HEK293 (cell line): ENCODE data around the gene PTRH1.

Experiments
- CTCF ChIA-PET: fragments of 350-600 bp; formaldehyde crosslinking; extraction: SDS; loops from one replicate; lab custom pipeline; 2021; ENCODE audit warnings: antibody characterized with exemption; lab: Yijun Ruan, JAX
- POLR2A ChIA-PET: fragments of 300-600 bp; formaldehyde crosslinking; extraction: SDS; loops from one replicate; lab custom pipeline; 2020; ENCODE audit warnings: antibody characterized with exemption, inconsistent platforms; lab: Yijun Ruan, JAX
- H3K27ac ChIP-seq: fragments of 200-500 bp; sonication (Bioruptor generic); 2 replicates; pipeline ENCODE4 v1.5.1; 2014; ENCODE audit warnings: low read depth, low read length, control low read depth, inconsistent platforms; ENCODE audit errors: extremely low read depth
- H3K36me3 ChIP-seq, 2 experiments: fragments of 200-500 bp in 1 of 2; sonication (Bioruptor generic) in 1 of 2; 1 replicate in 1 of 2; 2 replicates in 1 of 2; pipeline ENCODE4 v1.5.1; 2014 to 2017; ENCODE audit warnings: inconsistent platforms in 2 of 2, low read length in 2 of 2; ENCODE audit not compliant: control insufficient read depth in 2 of 2, insufficient read depth in 1 of 2
- H3K4me1 ChIP-seq: fragments of 200-500 bp; sonication (Bioruptor generic); 2 replicates; pipeline ENCODE4 v1.5.1; 2014; ENCODE audit warnings: mild to moderate bottlenecking, low read length, inconsistent platforms; ENCODE audit not compliant: control insufficient read depth, insufficient read depth
- H3K4me3 ChIP-seq: 2 replicates; pipeline ENCODE4 v1.5.1; 2011; ENCODE audit warnings: low read depth, mild to moderate bottlenecking, control low read depth, low read length, moderate library complexity
- H3K9me3 ChIP-seq: fragments of 200-500 bp; sonication (Bioruptor generic); 2 replicates; pipeline ENCODE4 v1.5.1; 2014; ENCODE audit warnings: low read depth, low read length, inconsistent platforms; ENCODE audit not compliant: control insufficient read depth, insufficient read depth
- BCL11A ChIP-seq: fragments of 450-650 bp; formaldehyde crosslinking; IDR thresholded peaks from 2 replicates; pipeline ENCODE4 v1.5.1; 2016; ENCODE audit warnings: low read depth, missing biosample characterization, missing genetic modification characterization
- KLF16 ChIP-seq: fragments of 450-650 bp; formaldehyde crosslinking; IDR thresholded peaks from 2 replicates; pipeline ENCODE4 v1.5.1; 2017; ENCODE audit warnings: missing biosample characterization, missing genetic modification characterization
- ZBTB1 ChIP-seq: fragments of 450-650 bp; formaldehyde crosslinking; IDR thresholded peaks from 2 replicates; pipeline ENCODE4 v1.5.1; 2016; ENCODE audit warnings: missing biosample characterization, missing genetic modification characterization
- ZIC2 ChIP-seq: fragments of 450-650 bp; formaldehyde crosslinking; IDR thresholded peaks from 2 replicates; pipeline ENCODE4 v1.5.1; 2016; ENCODE audit warnings: missing biosample characterization, missing genetic modification characterization
- ZNF19 ChIP-seq: fragments of 450-650 bp; formaldehyde crosslinking; IDR thresholded peaks from 2 replicates; pipeline ENCODE4; 2016; ENCODE audit warnings: missing biosample characterization, missing genetic modification characterization, low read depth
- ZNF23 ChIP-seq: fragments of 450-650 bp; formaldehyde crosslinking; IDR thresholded peaks from 2 replicates; pipeline ENCODE4 v1.5.1; 2016; ENCODE audit warnings: missing biosample characterization, missing genetic modification characterization, borderline replicate concordance
- ZNF24 ChIP-seq: fragments of 450-650 bp; formaldehyde crosslinking; IDR thresholded peaks from 2 replicates; pipeline ENCODE4 v1.5.1; 2016; ENCODE audit warnings: missing biosample characterization, missing genetic modification characterization
- ZNF324 ChIP-seq: fragments of 450-650 bp; formaldehyde crosslinking; IDR thresholded peaks from 2 replicates; pipeline ENCODE4 v1.5.1; 2016; ENCODE audit warnings: missing biosample characterization, missing genetic modification characterization
- ZNF341 ChIP-seq: fragments of 450-650 bp; formaldehyde crosslinking; IDR thresholded peaks from 2 replicates; pipeline ENCODE4; 2016; ENCODE audit warnings: low read depth, missing biosample characterization, missing genetic modification characterization
- ZNF473 ChIP-seq: fragments of 450-650 bp; formaldehyde crosslinking; IDR thresholded peaks from 2 replicates; pipeline ENCODE4 v1.5.1; 2017; ENCODE audit warnings: missing biosample characterization, missing genetic modification characterization
- ZNF621 ChIP-seq: fragments of 450-650 bp; formaldehyde crosslinking; IDR thresholded peaks from 2 replicates; pipeline ENCODE4 v1.5.1; 2017; ENCODE audit warnings: missing biosample characterization, missing genetic modification characterization
- ZNF677 ChIP-seq: fragments of 450-650 bp; IDR thresholded peaks from 2 replicates; pipeline ENCODE4 v1.5.0; 2018; ENCODE audit warnings: missing biosample characterization, mild to moderate bottlenecking, missing genetic modification characterization, moderate library complexity
- ZNF785 ChIP-seq: fragments of 450-650 bp; formaldehyde crosslinking; IDR thresholded peaks from 2 replicates; pipeline ENCODE4 v1.5.1; 2016; ENCODE audit warnings: missing biosample characterization, missing genetic modification characterization
- TF ChIP-seq, protein P1 (sequence below): fragments of 450-650 bp; formaldehyde crosslinking; IDR thresholded peaks from 2 replicates; pipeline ENCODE4 v1.5.1; 2016; ENCODE audit warnings: missing biosample characterization, missing genetic modification characterization
- TF ChIP-seq, protein P2 (sequence below): fragments of 450-650 bp; formaldehyde crosslinking; IDR thresholded peaks from 2 replicates; pipeline ENCODE4 v1.5.1; 2016; ENCODE audit warnings: missing biosample characterization, missing genetic modification characterization
- TF ChIP-seq, protein P3 (sequence below): fragments of 450-650 bp; formaldehyde crosslinking; IDR thresholded peaks from 2 replicates; pipeline ENCODE4 v1.5.1; 2016; ENCODE audit warnings: missing biosample characterization, missing genetic modification characterization
- TF ChIP-seq, protein P4 (sequence below): fragments of 450-650 bp; formaldehyde crosslinking; IDR thresholded peaks from 2 replicates; pipeline ENCODE4 v1.5.1; 2016; ENCODE audit warnings: missing biosample characterization, missing genetic modification characterization

Gene PTRH1

DNA sequence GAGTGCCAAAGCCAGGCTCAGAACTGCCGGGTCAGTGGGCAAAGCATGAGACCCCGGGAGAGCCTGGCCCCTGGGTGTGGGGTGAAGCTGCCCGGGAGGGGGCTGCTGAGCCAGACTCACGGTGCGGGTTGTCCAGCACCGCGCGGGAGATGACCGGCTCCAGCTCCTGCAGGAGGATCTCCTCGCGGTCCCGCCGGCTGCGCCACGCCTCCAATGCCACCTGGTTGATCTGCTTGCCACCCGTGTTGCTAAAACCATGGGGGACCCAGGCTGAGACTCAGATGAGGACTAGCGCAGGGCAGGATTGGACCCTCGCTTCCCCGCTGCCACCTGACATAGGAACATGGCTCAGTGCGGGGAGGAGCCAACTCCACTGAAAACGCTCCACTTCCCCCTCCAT is 17.0 kb upstream of the PTRH1 start:
- ChIA-PET CTCF (interaction anchor here (1.3 to 3.2 kb wide), 5 partner anchors 11 to 228 kb away, joined by 4 to 72 read pairs (median 4); no protein-coding TSS in a partner anchor), POLR2A (no interaction called here)
- TF ChIP-seq KLF16 (no peak), ZNF341 (tag by site-specific recombination) (no peak), ZBTB1 (tag by site-specific recombination) (no peak), ZNF24 (no peak), ZIC2 (tag by site-specific recombination) (no peak), BCL11A (no peak), ZNF473 (tag by site-specific recombination) (no peak), ZNF621 (tag by site-specific recombination) (no peak), ZNF19 (tag by site-specific recombination) (no peak), ZNF23 (no peak), ZNF324 (tag by site-specific recombination) (no peak), ZNF677 (tag by site-specific recombination) (no peak), ZNF785 (tag by site-specific recombination) (no peak)
- TF ChIP-seq, protein P1, sequence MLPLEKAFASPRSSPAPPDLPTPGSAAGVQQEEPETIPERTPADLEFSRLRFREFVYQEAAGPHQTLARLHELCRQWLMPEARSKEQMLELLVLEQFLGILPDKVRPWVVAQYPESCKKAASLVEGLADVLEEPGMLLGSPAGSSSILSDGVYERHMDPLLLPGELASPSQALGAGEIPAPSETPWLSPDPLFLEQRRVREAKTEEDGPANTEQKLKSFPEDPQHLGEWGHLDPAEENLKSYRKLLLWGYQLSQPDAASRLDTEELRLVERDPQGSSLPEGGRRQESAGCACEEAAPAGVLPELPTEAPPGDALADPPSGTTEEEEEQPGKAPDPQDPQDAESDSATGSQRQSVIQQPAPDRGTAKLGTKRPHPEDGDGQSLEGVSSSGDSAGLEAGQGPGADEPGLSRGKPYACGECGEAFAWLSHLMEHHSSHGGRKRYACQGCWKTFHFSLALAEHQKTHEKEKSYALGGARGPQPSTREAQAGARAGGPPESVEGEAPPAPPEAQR (tag by site-specific recombination): no peak
- TF ChIP-seq, protein P2, sequence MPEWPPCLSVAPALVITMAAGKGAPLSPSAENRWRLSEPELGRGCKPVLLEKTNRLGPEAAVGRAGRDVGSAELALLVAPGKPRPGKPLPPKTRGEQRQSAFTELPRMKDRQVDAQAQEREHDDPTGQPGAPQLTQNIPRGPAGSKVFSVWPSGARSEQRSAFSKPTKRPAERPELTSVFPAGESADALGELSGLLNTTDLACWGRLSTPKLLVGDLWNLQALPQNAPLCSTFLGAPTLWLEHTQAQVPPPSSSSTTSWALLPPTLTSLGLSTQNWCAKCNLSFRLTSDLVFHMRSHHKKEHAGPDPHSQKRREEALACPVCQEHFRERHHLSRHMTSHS (tag by site-specific recombination): no peak
- TF ChIP-seq, protein P3, sequence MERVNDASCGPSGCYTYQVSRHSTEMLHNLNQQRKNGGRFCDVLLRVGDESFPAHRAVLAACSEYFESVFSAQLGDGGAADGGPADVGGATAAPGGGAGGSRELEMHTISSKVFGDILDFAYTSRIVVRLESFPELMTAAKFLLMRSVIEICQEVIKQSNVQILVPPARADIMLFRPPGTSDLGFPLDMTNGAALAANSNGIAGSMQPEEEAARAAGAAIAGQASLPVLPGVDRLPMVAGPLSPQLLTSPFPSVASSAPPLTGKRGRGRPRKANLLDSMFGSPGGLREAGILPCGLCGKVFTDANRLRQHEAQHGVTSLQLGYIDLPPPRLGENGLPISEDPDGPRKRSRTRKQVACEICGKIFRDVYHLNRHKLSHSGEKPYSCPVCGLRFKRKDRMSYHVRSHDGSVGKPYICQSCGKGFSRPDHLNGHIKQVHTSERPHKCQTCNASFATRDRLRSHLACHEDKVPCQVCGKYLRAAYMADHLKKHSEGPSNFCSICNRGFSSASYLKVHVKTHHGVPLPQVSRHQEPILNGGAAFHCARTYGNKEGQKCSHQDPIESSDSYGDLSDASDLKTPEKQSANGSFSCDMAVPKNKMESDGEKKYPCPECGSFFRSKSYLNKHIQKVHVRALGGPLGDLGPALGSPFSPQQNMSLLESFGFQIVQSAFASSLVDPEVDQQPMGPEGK (tag by site-specific recombination): no peak
- Histone ChIP-seq H3K27ac (no peak overlapping the region), H3K4me3 (no peak overlapping the region), H3K36me3 (peaks cover 0 to 6% of the 10 kb centered on the region in 2 experiments; a peak in 1 of 3 replicates), H3K9me3 (no peaks in the 10 kb centered on the region), H3K4me1 (no peaks in the 10 kb centered on the region)

DNA sequence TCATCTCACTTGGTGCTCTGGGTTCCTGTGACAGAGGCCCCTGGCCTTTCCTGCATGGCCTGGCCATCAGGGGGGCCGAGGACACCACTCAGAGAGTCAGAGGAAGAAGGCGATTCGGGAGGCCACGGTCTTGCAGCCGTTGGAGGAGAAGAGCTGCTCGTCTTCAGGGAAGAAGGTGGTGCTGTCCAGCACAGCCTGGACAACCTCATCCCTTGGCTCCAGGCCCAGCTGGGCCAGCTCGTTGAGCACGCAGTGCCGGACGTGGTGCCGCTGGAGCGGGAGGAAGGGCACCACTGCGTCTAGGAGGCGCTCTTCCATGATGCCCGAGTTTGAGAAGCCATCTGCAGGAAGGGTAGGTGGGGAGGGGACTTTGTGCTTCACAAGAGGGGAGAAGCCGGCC is 16.5 kb upstream of the PTRH1 start:
- Histone ChIP-seq H3K9me3 (no peaks in the 10 kb centered on the region), H3K4me3 (no peak overlapping the region)
- CTCF ChIA-PET: interaction anchor here (0.6 to 1.7 kb wide), 4 partner anchors 117 to 303 kb away, joined by 3 to 4 read pairs (median 3); no protein-coding TSS in a partner anchor
- TF ChIP-seq, protein P4, sequence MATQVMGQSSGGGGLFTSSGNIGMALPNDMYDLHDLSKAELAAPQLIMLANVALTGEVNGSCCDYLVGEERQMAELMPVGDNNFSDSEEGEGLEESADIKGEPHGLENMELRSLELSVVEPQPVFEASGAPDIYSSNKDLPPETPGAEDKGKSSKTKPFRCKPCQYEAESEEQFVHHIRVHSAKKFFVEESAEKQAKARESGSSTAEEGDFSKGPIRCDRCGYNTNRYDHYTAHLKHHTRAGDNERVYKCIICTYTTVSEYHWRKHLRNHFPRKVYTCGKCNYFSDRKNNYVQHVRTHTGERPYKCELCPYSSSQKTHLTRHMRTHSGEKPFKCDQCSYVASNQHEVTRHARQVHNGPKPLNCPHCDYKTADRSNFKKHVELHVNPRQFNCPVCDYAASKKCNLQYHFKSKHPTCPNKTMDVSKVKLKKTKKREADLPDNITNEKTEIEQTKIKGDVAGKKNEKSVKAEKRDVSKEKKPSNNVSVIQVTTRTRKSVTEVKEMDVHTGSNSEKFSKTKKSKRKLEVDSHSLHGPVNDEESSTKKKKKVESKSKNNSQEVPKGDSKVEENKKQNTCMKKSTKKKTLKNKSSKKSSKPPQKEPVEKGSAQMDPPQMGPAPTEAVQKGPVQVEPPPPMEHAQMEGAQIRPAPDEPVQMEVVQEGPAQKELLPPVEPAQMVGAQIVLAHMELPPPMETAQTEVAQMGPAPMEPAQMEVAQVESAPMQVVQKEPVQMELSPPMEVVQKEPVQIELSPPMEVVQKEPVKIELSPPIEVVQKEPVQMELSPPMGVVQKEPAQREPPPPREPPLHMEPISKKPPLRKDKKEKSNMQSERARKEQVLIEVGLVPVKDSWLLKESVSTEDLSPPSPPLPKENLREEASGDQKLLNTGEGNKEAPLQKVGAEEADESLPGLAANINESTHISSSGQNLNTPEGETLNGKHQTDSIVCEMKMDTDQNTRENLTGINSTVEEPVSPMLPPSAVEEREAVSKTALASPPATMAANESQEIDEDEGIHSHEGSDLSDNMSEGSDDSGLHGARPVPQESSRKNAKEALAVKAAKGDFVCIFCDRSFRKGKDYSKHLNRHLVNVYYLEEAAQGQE: peak; percentile 84
- TF ChIP-seq KLF16: no peak
- TF ChIP-seq, all 188 proteins: peak for 1
- no peaks in the 10 kb centered on the region for H3K4me1 ChIP-seq
- no peak overlapping the region for H3K27ac ChIP-seq
- H3K36me3 ChIP-seq: peaks cover 0 to 6% of the 10 kb centered on the region in 2 experiments; a peak in 1 of 3 replicates
- POLR2A ChIA-PET: no interaction called here
